HL-60 (cell line): ENCODE results near the gene NLRP3.

Experiments
- DNase-seq, 2 experiments: peaks; one replicate each; pipeline ENCODE4 v3.0.0-alpha.2; 2010 to 2020; ENCODE audit warnings: low read depth in 1 of 2, low spot score in 1 of 2
- H3K27ac ChIP-seq: fragments of 250-450 bp; sonication (Bioruptor Pico); replicated peaks from 2 replicates; pipeline ENCODE4 v1.5.1; 2020; ENCODE audit warnings: mild to moderate bottlenecking, moderate library complexity
- H3K27me3 ChIP-seq: fragments of 250-450 bp; sonication (Bioruptor Pico); 2 replicates; pipeline ENCODE4 v1.5.1; 2021; ENCODE audit warnings: mild to moderate bottlenecking, moderate library complexity; ENCODE audit not compliant: insufficient read depth, poor library complexity, severe bottlenecking
- H3K4me3 ChIP-seq: replicated peaks from 2 replicates; pipeline ENCODE4 v1.5.1; 2011; ENCODE audit warnings: mild to moderate bottlenecking, control low read depth, low read length; ENCODE audit not compliant: insufficient read depth
- GABPA ChIP-seq: IDR thresholded peaks from 2 replicates; pipeline ENCODE4 v1.6.1; 2012; ENCODE audit warnings: low read depth
- POLR2AphosphoS5 ChIP-seq: IDR thresholded peaks from 2 replicates; pipeline ENCODE4 v1.6.1; 2012; ENCODE audit warnings: low read depth
- SPI1 ChIP-seq: IDR thresholded peaks from 2 replicates; pipeline ENCODE4 v1.6.1; 2012; ENCODE audit warnings: low read depth, mild to moderate bottlenecking, borderline replicate concordance
- TF ChIP-seq, protein P1 (sequence below): IDR thresholded peaks from 2 replicates; pipeline ENCODE4 v1.6.1; 2012; ENCODE audit warnings: low read depth; ENCODE audit not compliant: insufficient replicate concordance
- TF ChIP-seq, protein P2 (sequence below): IDR thresholded peaks from one replicate; pipeline ENCODE4 v1.5.1; 2011; ENCODE audit warnings: low read length, control low read depth, inconsistent platforms; ENCODE audit not compliant: insufficient read depth

The NLRP3 gene

DNA sequence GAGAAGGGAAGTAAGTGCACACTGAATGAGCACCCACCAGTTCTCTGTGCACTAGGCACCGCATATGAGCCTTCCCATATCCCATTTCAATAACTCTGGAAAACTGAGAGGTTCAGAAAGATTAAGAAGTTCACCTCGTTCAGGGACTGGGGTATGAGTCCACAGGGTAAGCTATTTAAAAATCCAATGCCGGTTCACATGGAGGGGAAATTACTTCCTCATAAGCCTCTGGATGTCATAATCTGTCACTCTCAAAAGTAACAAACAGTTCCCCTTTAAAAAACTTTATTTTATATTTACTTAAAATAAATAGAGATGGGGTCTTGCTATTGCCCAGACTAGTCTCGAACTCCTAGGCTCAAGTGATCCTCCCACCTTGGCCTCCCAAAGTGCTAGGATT is 40.0 kb downstream of the NLRP3 start:
- H3K27me3 ChIP-seq: no peaks in the 10 kb centered on the region
- no peak for TF ChIP-seq GABPA
- peak; percentile 3; the same call in 1 of the 2 replicates for TF ChIP-seq SPI1
- TF ChIP-seq, protein P1, sequence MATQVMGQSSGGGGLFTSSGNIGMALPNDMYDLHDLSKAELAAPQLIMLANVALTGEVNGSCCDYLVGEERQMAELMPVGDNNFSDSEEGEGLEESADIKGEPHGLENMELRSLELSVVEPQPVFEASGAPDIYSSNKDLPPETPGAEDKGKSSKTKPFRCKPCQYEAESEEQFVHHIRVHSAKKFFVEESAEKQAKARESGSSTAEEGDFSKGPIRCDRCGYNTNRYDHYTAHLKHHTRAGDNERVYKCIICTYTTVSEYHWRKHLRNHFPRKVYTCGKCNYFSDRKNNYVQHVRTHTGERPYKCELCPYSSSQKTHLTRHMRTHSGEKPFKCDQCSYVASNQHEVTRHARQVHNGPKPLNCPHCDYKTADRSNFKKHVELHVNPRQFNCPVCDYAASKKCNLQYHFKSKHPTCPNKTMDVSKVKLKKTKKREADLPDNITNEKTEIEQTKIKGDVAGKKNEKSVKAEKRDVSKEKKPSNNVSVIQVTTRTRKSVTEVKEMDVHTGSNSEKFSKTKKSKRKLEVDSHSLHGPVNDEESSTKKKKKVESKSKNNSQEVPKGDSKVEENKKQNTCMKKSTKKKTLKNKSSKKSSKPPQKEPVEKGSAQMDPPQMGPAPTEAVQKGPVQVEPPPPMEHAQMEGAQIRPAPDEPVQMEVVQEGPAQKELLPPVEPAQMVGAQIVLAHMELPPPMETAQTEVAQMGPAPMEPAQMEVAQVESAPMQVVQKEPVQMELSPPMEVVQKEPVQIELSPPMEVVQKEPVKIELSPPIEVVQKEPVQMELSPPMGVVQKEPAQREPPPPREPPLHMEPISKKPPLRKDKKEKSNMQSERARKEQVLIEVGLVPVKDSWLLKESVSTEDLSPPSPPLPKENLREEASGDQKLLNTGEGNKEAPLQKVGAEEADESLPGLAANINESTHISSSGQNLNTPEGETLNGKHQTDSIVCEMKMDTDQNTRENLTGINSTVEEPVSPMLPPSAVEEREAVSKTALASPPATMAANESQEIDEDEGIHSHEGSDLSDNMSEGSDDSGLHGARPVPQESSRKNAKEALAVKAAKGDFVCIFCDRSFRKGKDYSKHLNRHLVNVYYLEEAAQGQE: no peak
- no peak overlapping the region for H3K4me3 ChIP-seq
- no peak overlapping the region for H3K27ac ChIP-seq
- peak in 1 of 2 experiments; percentile 43 for DNase-seq

DNA sequence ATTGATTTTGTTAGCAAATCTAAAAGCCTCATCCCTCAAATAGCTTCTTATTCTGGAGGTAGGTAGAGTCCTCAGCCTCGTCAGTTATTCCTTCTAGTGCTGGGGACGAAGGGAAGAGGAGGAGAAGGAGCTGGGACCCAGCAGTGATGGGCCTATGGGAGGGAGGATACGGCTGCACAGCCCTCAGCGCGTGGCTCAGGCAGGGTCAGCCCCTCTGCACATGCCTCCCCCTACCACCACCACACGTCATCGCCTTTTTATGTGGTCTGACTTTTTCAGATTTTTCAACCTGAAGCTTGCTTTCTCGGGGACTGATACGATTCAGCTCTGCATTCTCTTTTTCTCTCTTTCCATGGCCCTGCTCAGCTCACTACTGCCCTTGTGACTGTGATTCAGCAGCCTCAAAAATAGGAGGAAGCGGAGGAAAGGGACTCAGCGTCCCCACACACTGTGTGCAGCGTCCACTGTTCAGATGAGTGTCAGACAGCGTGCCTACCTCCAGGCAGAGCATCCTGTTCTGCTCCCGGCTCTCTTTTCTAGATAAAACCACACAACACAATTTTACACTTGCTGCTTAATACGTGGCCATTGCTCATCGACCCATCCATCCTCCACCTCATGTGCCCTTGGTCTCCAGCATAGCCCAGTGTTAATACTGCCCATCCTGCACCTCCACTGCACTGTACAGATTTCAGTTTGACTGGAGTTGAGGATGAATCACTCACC is 41.1 kb downstream of the NLRP3 start:
- no peak for DNase-seq
- Histone ChIP-seq H3K4me3 (no peak overlapping the region), H3K27me3 (no peaks in the 10 kb centered on the region), H3K27ac (no peak overlapping the region)
- no peak for TF ChIP-seq SPI1
- no peak for TF ChIP-seq POLR2AphosphoS5
- TF ChIP-seq, protein P2, sequence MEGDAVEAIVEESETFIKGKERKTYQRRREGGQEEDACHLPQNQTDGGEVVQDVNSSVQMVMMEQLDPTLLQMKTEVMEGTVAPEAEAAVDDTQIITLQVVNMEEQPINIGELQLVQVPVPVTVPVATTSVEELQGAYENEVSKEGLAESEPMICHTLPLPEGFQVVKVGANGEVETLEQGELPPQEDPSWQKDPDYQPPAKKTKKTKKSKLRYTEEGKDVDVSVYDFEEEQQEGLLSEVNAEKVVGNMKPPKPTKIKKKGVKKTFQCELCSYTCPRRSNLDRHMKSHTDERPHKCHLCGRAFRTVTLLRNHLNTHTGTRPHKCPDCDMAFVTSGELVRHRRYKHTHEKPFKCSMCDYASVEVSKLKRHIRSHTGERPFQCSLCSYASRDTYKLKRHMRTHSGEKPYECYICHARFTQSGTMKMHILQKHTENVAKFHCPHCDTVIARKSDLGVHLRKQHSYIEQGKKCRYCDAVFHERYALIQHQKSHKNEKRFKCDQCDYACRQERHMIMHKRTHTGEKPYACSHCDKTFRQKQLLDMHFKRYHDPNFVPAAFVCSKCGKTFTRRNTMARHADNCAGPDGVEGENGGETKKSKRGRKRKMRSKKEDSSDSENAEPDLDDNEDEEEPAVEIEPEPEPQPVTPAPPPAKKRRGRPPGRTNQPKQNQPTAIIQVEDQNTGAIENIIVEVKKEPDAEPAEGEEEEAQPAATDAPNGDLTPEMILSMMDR: no peak
- no peak for TF ChIP-seq GABPA
- TF ChIP-seq, protein P1: no peak

DNA sequence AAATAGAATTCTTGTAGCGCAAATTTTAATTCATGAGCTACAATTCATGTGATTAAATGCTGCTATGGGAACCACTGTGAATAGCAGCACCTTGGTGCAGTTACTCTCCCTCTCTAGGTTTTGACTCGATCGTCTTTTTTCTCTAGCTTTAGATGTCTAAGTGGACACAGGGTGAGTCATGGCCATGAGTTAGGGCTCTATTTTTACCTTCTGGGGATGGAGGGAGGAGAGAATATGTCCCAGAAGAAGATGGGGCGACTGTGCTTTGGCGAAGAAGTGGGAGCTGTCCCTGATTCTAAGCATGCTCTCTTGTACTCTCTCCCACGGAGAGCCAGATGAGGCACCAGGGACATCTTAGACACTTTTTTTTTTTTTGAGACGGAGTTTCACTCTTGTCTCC is 43.5 kb downstream of the NLRP3 start:
- no peak overlapping the region for H3K4me3 ChIP-seq
- H3K27me3 ChIP-seq: no peaks in the 10 kb centered on the region
- TF ChIP-seq, protein P1: no peak
- TF ChIP-seq, protein P2: no peak
- no peak for DNase-seq
- H3K27ac ChIP-seq: no peak overlapping the region
